ENCODE results near the gene SOWAHA. TPM values are rescaled to one million over a fixed set of nuclear protein-coding genes. Genes with fewer than 3 reads are reported as not detected.
"Not testable (repeated sequence)": the region's sequence is repeated elsewhere in the genome, so short reads cannot be mapped to it uniquely, and the experiment has no call there.

Gene SOWAHA
- total RNA-seq, 1 donor from 2014 or later, result not detected

GRCh38 chr5:132849347-132849746 lies 36.2 kb downstream of the SOWAHA start:
- no peak for ATAC-seq (ENCODE audit: low read depth)
- Mint-ChIP-seq H3K4me1 (no peaks in the 10 kb centered on the region), H3K9me3 (no peaks in the 10 kb centered on the region), H3K36me3 (ENCODE audit: low read depth) (no peaks in the 10 kb centered on the region), H3K4me3 (no peak overlapping the region), H3K27me3 (no peaks in the 10 kb centered on the region), H3K27ac (no peak overlapping the region)
- ChIA-PET CTCF (no interaction called here), POLR2A (no interaction called here)
- DNase-seq, result no peak
- intact Hi-C loops (cut with micrococcal nuclease), result no loop called here
- TF ChIP-seq CTCF (IDR thresholded peaks at IDR 0.05), result no peak

GRCh38 chr5:132850066-132850465 lies 37.0 kb downstream of the SOWAHA start:
- no peak overlapping the region for H3K27ac Mint-ChIP-seq
- no peaks in the 10 kb centered on the region for H3K9me3 Mint-ChIP-seq
- DNase-seq (no peak), ATAC-seq (ENCODE audit: low read depth) (no peak)
- intact Hi-C loops (cut with micrococcal nuclease), result no loop called here
- no peaks in the 10 kb centered on the region for H3K4me1 Mint-ChIP-seq
- peaks cover 3% of the 10 kb centered on the region for H3K27me3 Mint-ChIP-seq
- POLR2A ChIA-PET, result no interaction called here
- no peaks in the 10 kb centered on the region for H3K36me3 Mint-ChIP-seq (ENCODE audit: low read depth)
- CTCF ChIA-PET, result interaction anchor here (0.7 to 0.9 kb wide), 2 partner anchors 30 to 338 kb away, joined by 3 read pairs; no protein-coding TSS in a partner anchor
- H3K4me3 Mint-ChIP-seq, result no peak overlapping the region
- no peak for TF ChIP-seq CTCF (IDR thresholded peaks at IDR 0.05)

GRCh38 chr5:132853323-132853722 lies 40.2 kb downstream of the SOWAHA start:
- no peaks in the 10 kb centered on the region for H3K9me3 Mint-ChIP-seq
- no peaks in the 10 kb centered on the region for H3K4me1 Mint-ChIP-seq
- no peak overlapping the region for H3K4me3 Mint-ChIP-seq
- intact Hi-C loops (cut with micrococcal nuclease), result no loop called here
- H3K36me3 Mint-ChIP-seq (ENCODE audit: low read depth), result no peaks in the 10 kb centered on the region
- H3K27ac Mint-ChIP-seq, result no peak overlapping the region
- H3K27me3 Mint-ChIP-seq, result peaks cover 5% of the 10 kb centered on the region
- ChIA-PET CTCF (no interaction called here), POLR2A (no interaction called here)
- DNase-seq (no peak), ATAC-seq (ENCODE audit: low read depth) (no peak)
- no peak for TF ChIP-seq CTCF (IDR thresholded peaks at IDR 0.05)

- TF ChIP-seq CTCF (IDR thresholded peaks at IDR 0.05), result no peak
- ChIA-PET POLR2A (interaction anchor here (0.5 kb wide), 1 partner anchor 496 kb away, joined by 5 read pairs; no protein-coding TSS in a partner anchor), CTCF (interaction anchor here (0.6 kb wide), 1 partner anchor 158 kb away, joined by 3 read pairs; no protein-coding TSS in a partner anchor)
- Mint-ChIP-seq H3K9me3 (no peaks in the 10 kb centered on the region), H3K27ac (no peak overlapping the region), H3K4me1 (no peaks in the 10 kb centered on the region), H3K27me3 (peaks cover 5% of the 10 kb centered on the region), H3K4me3 (no peak overlapping the region), H3K36me3 (ENCODE audit: low read depth) (no peaks in the 10 kb centered on the region)
- no peak for ATAC-seq (ENCODE audit: low read depth)
- no peak for DNase-seq
- intact Hi-C loops (cut with micrococcal nuclease), result no loop called here
These were observed 40.7 kb downstream of the SOWAHA start for GRCh38 chr5:132853790-132854189.

GRCh38 chr5:132854301-132854700 lies 41.2 kb downstream of the SOWAHA start:
- Mint-ChIP-seq H3K27me3 (peaks cover 5% of the 10 kb centered on the region), H3K27ac (no peak overlapping the region), H3K4me1 (no peaks in the 10 kb centered on the region), H3K36me3 (ENCODE audit: low read depth) (no peaks in the 10 kb centered on the region), H3K9me3 (no peaks in the 10 kb centered on the region), H3K4me3 (no peak overlapping the region)
- TF ChIP-seq CTCF (IDR thresholded peaks at IDR 0.05), result no peak
- intact Hi-C loops (cut with micrococcal nuclease), result no loop called here
- CTCF ChIA-PET, result interaction anchor here (0.6 kb wide), 1 partner anchor 157 kb away, joined by 3 read pairs; no protein-coding TSS in a partner anchor
- POLR2A ChIA-PET, result interaction anchor here (0.5 kb wide), 1 partner anchor 496 kb away, joined by 5 read pairs; no protein-coding TSS in a partner anchor
- ATAC-seq (ENCODE audit: low read depth), result no peak
- DNase-seq, result no peak

GRCh38 chr5:132854992-132855391 lies 41.9 kb downstream of the SOWAHA start:
- H3K27ac Mint-ChIP-seq; H3K9me3 Mint-ChIP-seq; H3K4me1 Mint-ChIP-seq; DNase-seq; H3K27me3 Mint-ChIP-seq; POLR2A ChIA-PET; CTCF ChIA-PET; H3K36me3 Mint-ChIP-seq (ENCODE audit: low read depth); ATAC-seq (ENCODE audit: low read depth); intact Hi-C loops (cut with micrococcal nuclease); H3K4me3 Mint-ChIP-seq: not testable (repeated sequence)
